SK-N-MC (cell line): ENCODE results near the gene FOXP4.

Experiments used
- EZH2 ChIP-seq: fragments of 200-600 bp; sonication (generic); IDR thresholded peaks from one replicate; pipeline ENCODE4 v1.6.1; 2017; ENCODE audit warnings: antibody characterized with exemption
- FOXP2 ChIP-seq: optimal IDR thresholded peaks from 2 replicates; pipeline ENCODE3; 2011; ENCODE audit warnings: mild to moderate bottlenecking, moderate library complexity; ENCODE audit not compliant: insufficient read depth; ENCODE audit errors: extremely low read length, control extremely low read depth
- POLR2AphosphoS5 ChIP-seq: IDR thresholded peaks from 2 replicates; pipeline ENCODE4 v1.6.1; 2012; ENCODE audit warnings: mild to moderate bottlenecking, low read depth, low read length, borderline replicate concordance

- TF ChIP-seq POLR2AphosphoS5: no peak
- no peak for TF ChIP-seq EZH2
- TF ChIP-seq FOXP2: no peak
Measured at GRCh38 chr6:41529049-41529448, 17.1 kb upstream of the FOXP4 start.
